ENCODE results near the gene P2RY14.

GRCh38 chr3:151236316-151236715 is 42.0 kb downstream of the P2RY14 start:
- TF ChIP-seq CTCF (conservative IDR thresholded peaks at IDR 0.05) (no peak), ZFX (IDR thresholded peaks at IDR 0.05) (no peak)

Data from C4-2B (cell line).